ENCODE results near the gene RANBP17. TPM values are rescaled to one million over a fixed set of nuclear protein-coding genes. Genes with fewer than 3 reads are reported as not detected.
A peak's percentile ranks its signal among the peaks of the same experiment; 100 is the strongest.

The RANBP17 gene
- total RNA-seq, 2 donors from 2014 or later: not detected

- no peak for ATAC-seq (replicated peaks in 1 of 2)
- no peak for DNase-seq
- H3K27ac Mint-ChIP-seq: no peak overlapping the region
- no peaks in the 10 kb centered on the region for H3K9me3 Mint-ChIP-seq
- peaks cover 70% of the 10 kb centered on the region for H3K27me3 Mint-ChIP-seq (ENCODE audit: low read depth)
- H3K4me1 Mint-ChIP-seq (ENCODE audit: low read depth): no peaks in the 10 kb centered on the region
- H3K36me3 Mint-ChIP-seq (ENCODE audit: insufficient read depth in 2 of 2): no peaks in the 10 kb centered on the region
- no peak overlapping the region for H3K4me3 Mint-ChIP-seq
Measured at GRCh38 chr5:171322527-171322926, 460.7 kb downstream of the RANBP17 start.

GRCh38 chr5:171323007-171323406, 461.2 kb downstream of the RANBP17 start:
- ATAC-seq (replicated peaks in 1 of 2) (no peak), DNase-seq (no peak)
- Mint-ChIP-seq H3K9me3 (no peaks in the 10 kb centered on the region), H3K27ac (no peak overlapping the region), H3K36me3 (ENCODE audit: insufficient read depth in 2 of 2) (no peaks in the 10 kb centered on the region), H3K4me1 (ENCODE audit: low read depth) (no peaks in the 10 kb centered on the region), H3K4me3 (no peak overlapping the region), H3K27me3 (ENCODE audit: low read depth) (peaks cover 70% of the 10 kb centered on the region)

- H3K27me3 Mint-ChIP-seq (ENCODE audit: low read depth): peaks cover 67% of the 10 kb centered on the region
- ATAC-seq (replicated peaks in 1 of 2): no peak
Measured at GRCh38 chr5:171323806-171324632, 462.2 kb downstream of the RANBP17 start.

GRCh38 chr5:171330021-171330420, 468.2 kb downstream of the RANBP17 start:
- H3K36me3 Mint-ChIP-seq (ENCODE audit: insufficient read depth in 2 of 2): no peaks in the 10 kb centered on the region
- no peaks in the 10 kb centered on the region for H3K9me3 Mint-ChIP-seq
- peaks cover 46% of the 10 kb centered on the region for H3K27me3 Mint-ChIP-seq (ENCODE audit: low read depth)
- no peaks in the 10 kb centered on the region for H3K4me1 Mint-ChIP-seq (ENCODE audit: low read depth)
- DNase-seq: no peak
- no peak overlapping the region for H3K27ac Mint-ChIP-seq
- ATAC-seq (replicated peaks in 1 of 2): no peak
- H3K4me3 Mint-ChIP-seq: no peak overlapping the region

More at GRCh38 chr5:171323806-171324632, 462.2 kb downstream of the RANBP17 start:
- Mint-ChIP-seq H3K9me3 (no peaks in the 10 kb centered on the region), H3K4me1 (ENCODE audit: low read depth) (no peaks in the 10 kb centered on the region), H3K36me3 (ENCODE audit: insufficient read depth in 2 of 2) (no peaks in the 10 kb centered on the region), H3K4me3 (no peak overlapping the region), H3K27ac (no peak overlapping the region)
- no peak for DNase-seq

- DNase-seq (no peak), ATAC-seq (replicated peaks in 1 of 2) (no peak)
- H3K36me3 Mint-ChIP-seq (ENCODE audit: insufficient read depth in 2 of 2): no peaks in the 10 kb centered on the region
- H3K9me3 Mint-ChIP-seq: no peaks in the 10 kb centered on the region
- no peak overlapping the region for H3K27ac Mint-ChIP-seq
- no peak overlapping the region for H3K4me3 Mint-ChIP-seq
- H3K27me3 Mint-ChIP-seq (ENCODE audit: low read depth): peaks cover 55% of the 10 kb centered on the region
- H3K4me1 Mint-ChIP-seq (ENCODE audit: low read depth): peaks cover 10% of the 10 kb centered on the region
Measured at GRCh38 chr5:171335616-171336015, 473.8 kb downstream of the RANBP17 start.

- no peak overlapping the region for H3K27ac Mint-ChIP-seq
Measured at GRCh38 chr5:171336521-171337209, 474.8 kb downstream of the RANBP17 start.

GRCh38 chr5:171337210-171337569, 475.4 kb downstream of the RANBP17 start:
- H3K36me3 Mint-ChIP-seq (ENCODE audit: insufficient read depth in 2 of 2): no peaks in the 10 kb centered on the region
- H3K27ac Mint-ChIP-seq: no peak overlapping the region
- peak overlapping the region; percentile 65 to 77 for H3K4me3 Mint-ChIP-seq
- ATAC-seq (replicated peaks in 1 of 2): no peak
- DNase-seq: no peak
- H3K4me1 Mint-ChIP-seq (ENCODE audit: low read depth): peaks cover 10% of the 10 kb centered on the region
- H3K27me3 Mint-ChIP-seq (ENCODE audit: low read depth): peaks cover 47% of the 10 kb centered on the region
- no peaks in the 10 kb centered on the region for H3K9me3 Mint-ChIP-seq

More at GRCh38 chr5:171336521-171337209, 474.8 kb downstream of the RANBP17 start:
- peak; percentile 35 to 39 for DNase-seq
- Mint-ChIP-seq H3K4me1 (ENCODE audit: low read depth) (peaks cover 10% of the 10 kb centered on the region), H3K9me3 (no peaks in the 10 kb centered on the region), H3K36me3 (ENCODE audit: insufficient read depth in 2 of 2) (no peaks in the 10 kb centered on the region), H3K4me3 (peak overlapping the region; percentile 65 to 77), H3K27me3 (ENCODE audit: low read depth) (peaks cover 53% of the 10 kb centered on the region)
- ATAC-seq (replicated peaks in 1 of 2): peak; percentile 52 to 58

- DNase-seq: no peak
- no peaks in the 10 kb centered on the region for H3K9me3 Mint-ChIP-seq
- H3K4me1 Mint-ChIP-seq (ENCODE audit: low read depth): peaks cover 10% of the 10 kb centered on the region
- no peak for ATAC-seq (replicated peaks in 1 of 2)
- H3K27me3 Mint-ChIP-seq (ENCODE audit: low read depth): peaks cover 38% of the 10 kb centered on the region
- no peaks in the 10 kb centered on the region for H3K36me3 Mint-ChIP-seq (ENCODE audit: insufficient read depth in 2 of 2)
- H3K27ac Mint-ChIP-seq: no peak overlapping the region
- H3K4me3 Mint-ChIP-seq: no peak overlapping the region
Measured at GRCh38 chr5:171340042-171340441, 478.2 kb downstream of the RANBP17 start.

GRCh38 chr5:171340491-171340890, 478.7 kb downstream of the RANBP17 start:
- no peak for ATAC-seq (replicated peaks in 1 of 2)
- Mint-ChIP-seq H3K4me3 (no peak overlapping the region), H3K4me1 (ENCODE audit: low read depth) (peaks cover 10% of the 10 kb centered on the region), H3K36me3 (ENCODE audit: insufficient read depth in 2 of 2) (no peaks in the 10 kb centered on the region), H3K27ac (no peak overlapping the region), H3K9me3 (no peaks in the 10 kb centered on the region), H3K27me3 (ENCODE audit: low read depth) (peaks cover 34% of the 10 kb centered on the region)
- DNase-seq: no peak

GRCh38 chr5:171342362-171343111, 480.7 kb downstream of the RANBP17 start:
- ATAC-seq (replicated peaks in 1 of 2) (peak; percentile 63 to 64), DNase-seq (peak; percentile 28 to 33)
- Mint-ChIP-seq H3K27ac (no peak overlapping the region), H3K4me1 (ENCODE audit: low read depth) (peaks cover under 1% of the 10 kb centered on the region), H3K36me3 (ENCODE audit: insufficient read depth in 2 of 2) (no peaks in the 10 kb centered on the region), H3K9me3 (no peaks in the 10 kb centered on the region), H3K4me3 (no peak overlapping the region), H3K27me3 (ENCODE audit: low read depth) (peaks cover 17% of the 10 kb centered on the region)

GRCh38 chr5:171344936-171345608, 483.3 kb downstream of the RANBP17 start:
- peaks cover 10% of the 10 kb centered on the region for H3K27me3 Mint-ChIP-seq (ENCODE audit: low read depth)
- no peak for DNase-seq
- no peak overlapping the region for H3K4me3 Mint-ChIP-seq
- ATAC-seq (replicated peaks in 1 of 2): no peak
- no peaks in the 10 kb centered on the region for H3K4me1 Mint-ChIP-seq (ENCODE audit: low read depth)
- H3K27ac Mint-ChIP-seq: no peak overlapping the region
- no peaks in the 10 kb centered on the region for H3K9me3 Mint-ChIP-seq
- H3K36me3 Mint-ChIP-seq (ENCODE audit: insufficient read depth in 2 of 2): no peaks in the 10 kb centered on the region

All from activated T-cell treated with anti-CD3 and anti-CD28 coated beads, Interleukin-2, amount 50 U/mL, for 72 hours (primary cell).